Astrocyte (in vitro differentiated cells and primary cell): ENCODE data around the gene PRR36. TPM values are rescaled to one million over a fixed set of nuclear protein-coding genes. Genes with fewer than 3 reads are reported as not detected.
A peak's percentile ranks its signal among the peaks of the same experiment; 100 is the strongest.

Source experiments
- DNase-seq: peaks from one replicate; pipeline ENCODE4 v3.0.0-alpha.2; 2010; ENCODE audit warnings: low read depth
- FAIRE-seq: peaks from 2 replicates; lab custom pipeline; 2011; peaks lifted over from hg19 to GRCh38; lab: Jason Lieb, UNC
- H2AFZ ChIP-seq: 2 replicates; pipeline ENCODE4 v1.6.0; 2012; ENCODE audit warnings: low read depth, low read length, inconsistent platforms
- H3K27ac ChIP-seq: 2 replicates; pipeline ENCODE4 v1.5.1; 2011; ENCODE audit warnings: low read depth, low read length, inconsistent platforms
- H3K27me3 ChIP-seq: 2 replicates; pipeline ENCODE4 v1.6.0; 2011; ENCODE audit warnings: low read length, inconsistent platforms; ENCODE audit not compliant: insufficient read depth
- H3K36me3 ChIP-seq: 2 replicates; pipeline ENCODE4 v1.5.1; 2011; ENCODE audit warnings: low read length, inconsistent platforms; ENCODE audit not compliant: insufficient read depth
- H3K4me1 ChIP-seq: 2 replicates; pipeline ENCODE4 v1.5.1; 2011; ENCODE audit warnings: low read length, inconsistent platforms; ENCODE audit not compliant: insufficient read depth
- H3K4me2 ChIP-seq: 2 replicates; pipeline ENCODE4 v1.6.0; 2012; ENCODE audit warnings: low read length, inconsistent platforms
- H3K4me3 ChIP-seq: 2 replicates; pipeline ENCODE4 v1.5.1; 2011; ENCODE audit warnings: low read depth, mild to moderate bottlenecking, low read length, inconsistent platforms; ENCODE audit not compliant: insufficient read depth
- H3K79me2 ChIP-seq: 2 replicates; pipeline ENCODE4 v1.6.0; 2012; ENCODE audit warnings: mild to moderate bottlenecking, low read length, inconsistent platforms; ENCODE audit not compliant: insufficient read depth
- H3K9ac ChIP-seq: 2 replicates; pipeline ENCODE4 v1.6.0; 2012; ENCODE audit warnings: mild to moderate bottlenecking, low read length, inconsistent platforms
- H3K9me3 ChIP-seq: 2 replicates; pipeline ENCODE4 v1.5.1; 2012; ENCODE audit warnings: low read depth, mild to moderate bottlenecking, low read length, inconsistent platforms; ENCODE audit not compliant: insufficient read depth
- H4K20me1 ChIP-seq: 2 replicates; pipeline ENCODE4 v1.6.0; 2012; ENCODE audit warnings: low read length, inconsistent platforms; ENCODE audit not compliant: insufficient read depth
- H3K27ac Mint-ChIP-seq: one replicate; pipeline ENCODE4 v1.8.0; 2021; ENCODE audit warnings: mild to moderate bottlenecking, mixed read lengths; ENCODE audit not compliant: unreplicated experiment
- H3K27me3 Mint-ChIP-seq: one replicate; pipeline ENCODE4 v1.8.0; 2021; ENCODE audit warnings: low read depth, mixed read lengths; ENCODE audit not compliant: unreplicated experiment
- H3K36me3 Mint-ChIP-seq: one replicate; pipeline ENCODE4 v1.8.0; 2021; ENCODE audit warnings: low read depth, mixed read lengths; ENCODE audit not compliant: unreplicated experiment
- H3K4me1 Mint-ChIP-seq: one replicate; pipeline ENCODE4 v1.8.0; 2021; ENCODE audit warnings: low read depth, mixed read lengths; ENCODE audit not compliant: unreplicated experiment
- H3K4me3 Mint-ChIP-seq: one replicate; pipeline ENCODE4 v1.8.0; 2021; ENCODE audit warnings: mild to moderate bottlenecking, moderate library complexity, mixed read lengths; ENCODE audit not compliant: unreplicated experiment
- H3K9me3 Mint-ChIP-seq: one replicate; pipeline ENCODE4 v1.8.0; 2021; ENCODE audit warnings: mild to moderate bottlenecking, mixed read lengths; ENCODE audit not compliant: unreplicated experiment
- CTCF ChIP-seq: IDR thresholded peaks from 2 replicates; pipeline ENCODE4 v1.5.1; 2011; ENCODE audit warnings: low read depth, mild to moderate bottlenecking, inconsistent platforms, low read length, moderate library complexity; ENCODE audit not compliant: insufficient read depth
- EZH2 ChIP-seq: IDR thresholded peaks from 2 replicates; pipeline ENCODE4 v1.6.1; 2012; ENCODE audit warnings: mild to moderate bottlenecking, low read length, inconsistent platforms; ENCODE audit not compliant: insufficient read depth
- total RNA-seq: library from RNA; stranded (reverse); gene quantifications from 2 replicates; pipeline ENCODE4 v1.2.1, GENCODE V29; 2021

PRR36 gene
- total RNA-seq, 1 donor from 2014 or later: 1.3 TPM

GRCh38 chr19:7901337-7901736 lies 27.1 kb upstream of the PRR36 start:
- Histone ChIP-seq H3K9ac (no peak overlapping the region), H3K36me3 (no peaks in the 10 kb centered on the region), H3K4me2 (no peak overlapping the region), H3K27me3 (no peaks in the 10 kb centered on the region), H3K9me3 (no peaks in the 10 kb centered on the region), H2AFZ (no peak overlapping the region), H3K4me1 (peaks cover 21% of the 10 kb centered on the region), H4K20me1 (peaks cover 22% of the 10 kb centered on the region), H3K79me2 (peaks cover 26% of the 10 kb centered on the region), H3K27ac (no peak overlapping the region), H3K4me3 (no peak overlapping the region)
- H3K27ac Mint-ChIP-seq: no peak overlapping the region
- FAIRE-seq: no peak
- peak overlapping the region; percentile 20 for H3K4me3 Mint-ChIP-seq
- TF ChIP-seq EZH2: no peak
- TF ChIP-seq CTCF: no peak
- peaks cover 5% of the 10 kb centered on the region for H3K4me1 Mint-ChIP-seq
- no peak for DNase-seq
- peaks cover 10% of the 10 kb centered on the region for H3K36me3 Mint-ChIP-seq
- peaks cover 2% of the 10 kb centered on the region for H3K9me3 Mint-ChIP-seq
- no peaks in the 10 kb centered on the region for H3K27me3 Mint-ChIP-seq

- Mint-ChIP-seq H3K27ac (no peak overlapping the region), H3K9me3 (peaks cover 2% of the 10 kb centered on the region), H3K4me1 (peaks cover 5% of the 10 kb centered on the region), H3K36me3 (peaks cover 10% of the 10 kb centered on the region), H3K27me3 (no peaks in the 10 kb centered on the region), H3K4me3 (no peak overlapping the region)
- Histone ChIP-seq H3K36me3 (no peaks in the 10 kb centered on the region), H4K20me1 (peaks cover 18% of the 10 kb centered on the region), H3K4me1 (peaks cover 21% of the 10 kb centered on the region), H3K27me3 (no peaks in the 10 kb centered on the region), H3K4me3 (no peak overlapping the region), H3K9ac (no peak overlapping the region), H2AFZ (no peak overlapping the region), H3K27ac (no peak overlapping the region), H3K9me3 (no peaks in the 10 kb centered on the region), H3K4me2 (no peak overlapping the region), H3K79me2 (peaks cover 22% of the 10 kb centered on the region)
- no peak for DNase-seq
- no peak for TF ChIP-seq CTCF
- no peak for TF ChIP-seq EZH2
- FAIRE-seq: no peak
These were observed 26.7 kb upstream of the PRR36 start for GRCh38 chr19:7900931-7901330.

GRCh38 chr19:7900401-7900870 lies 26.2 kb upstream of the PRR36 start:
- peaks cover 19% of the 10 kb centered on the region for H3K4me1 ChIP-seq
- Mint-ChIP-seq H3K27me3 (no peaks in the 10 kb centered on the region), H3K36me3 (peaks cover 10% of the 10 kb centered on the region), H3K9me3 (peaks cover 2% of the 10 kb centered on the region), H3K4me1 (peaks cover 5% of the 10 kb centered on the region), H3K27ac (no peak overlapping the region), H3K4me3 (no peak overlapping the region)
- H3K36me3 ChIP-seq: no peaks in the 10 kb centered on the region
- H4K20me1 ChIP-seq: peaks cover 13% of the 10 kb centered on the region
- peaks cover 17% of the 10 kb centered on the region for H3K79me2 ChIP-seq
- H3K9ac ChIP-seq: no peak overlapping the region
- FAIRE-seq: no peak
- no peak overlapping the region for H3K4me2 ChIP-seq
- TF ChIP-seq EZH2 (no peak), CTCF (no peak)
- no peaks in the 10 kb centered on the region for H3K9me3 ChIP-seq
- no peak for DNase-seq
- no peak overlapping the region for H2AFZ ChIP-seq
- H3K27ac ChIP-seq: no peak overlapping the region
- H3K4me3 ChIP-seq: no peak overlapping the region
- no peaks in the 10 kb centered on the region for H3K27me3 ChIP-seq
